ENCODE results near the gene PRDM2. TPM values are rescaled to one million over a fixed set of nuclear protein-coding genes. Genes with fewer than 3 reads are reported as not detected.

PRDM2 gene
- total and polyA plus RNA-seq, 2 donors (not counting 1 experiment from before 2014, with no cell fraction given) = 9.1 to 11.6 TPM

DNA sequence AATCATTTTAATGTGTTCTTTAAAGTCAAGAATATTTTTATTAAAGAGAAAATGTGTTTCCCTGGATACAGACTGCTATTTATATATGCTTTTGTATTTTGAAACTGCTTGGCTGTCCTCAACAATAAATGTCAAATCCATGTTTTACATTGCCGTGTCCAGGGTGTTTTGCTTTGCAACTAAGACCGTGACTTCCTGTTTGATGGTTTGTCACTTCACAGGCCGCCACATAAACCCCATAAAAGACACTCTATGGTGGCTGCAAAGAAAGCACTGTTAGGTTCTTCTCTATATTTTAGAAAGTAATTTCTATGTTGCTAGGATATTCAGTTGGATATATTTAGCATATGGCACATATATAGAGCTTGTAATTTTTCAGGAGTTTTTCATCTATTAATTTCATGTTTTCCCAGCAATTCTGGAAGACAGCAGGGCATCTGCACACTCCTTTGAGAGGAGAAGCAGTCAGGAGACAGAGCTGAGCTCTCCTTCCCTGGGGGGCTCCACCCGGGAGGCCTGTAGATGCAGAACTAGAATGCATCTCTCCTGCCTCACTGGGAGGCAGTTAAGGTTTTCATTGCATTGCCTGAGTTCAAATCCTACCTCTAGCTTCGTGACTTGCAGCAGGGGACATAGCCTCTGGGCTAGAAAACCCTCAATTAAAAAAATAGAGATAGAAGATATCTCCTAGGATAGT is 33.1 kb downstream of the PRDM2 start:
- Histone ChIP-seq H3K79me2 (ENCODE audit: control insufficient read depth, insufficient read depth, low read length) (no peaks in the 10 kb centered on the region), H3K9me3 (ENCODE audit: control insufficient read depth, insufficient read depth, low read depth, low read length) (no peaks in the 10 kb centered on the region), H3K36me3 (ENCODE audit: control insufficient read depth, insufficient read depth, low read length) (no peaks in the 10 kb centered on the region), H3K27me3 (ENCODE audit: control insufficient read depth, insufficient read depth, low read length) (no peaks in the 10 kb centered on the region), H3K4me2 (ENCODE audit: extremely low read depth, insufficient read depth, low read length) (no peak overlapping the region), H3K4me3 (replicated peaks in 1 of 4; ENCODE audit: control extremely low read depth in 1 of 4, insufficient read depth in 1 of 4, low read depth in 3 of 4, low read length in 4 of 4) (no peak overlapping the region), H3K4me1 (ENCODE audit: control insufficient read depth, extremely low read depth, insufficient read depth, low read length) (no peaks in the 10 kb centered on the region), H3K27ac (ENCODE audit: insufficient read depth, low read length) (no peak overlapping the region), H4K20me1 (ENCODE audit: control insufficient read depth, extremely low read depth, insufficient read depth, low read length) (no peaks in the 10 kb centered on the region), H2AFZ (ENCODE audit: low read length) (no peak overlapping the region), H3K9ac (ENCODE audit: insufficient read depth, low read length) (no peak overlapping the region)
- no peak for TF ChIP-seq CTCF (conservative IDR thresholded peaks at IDR 0.05 in 1 of 2, IDR thresholded peaks at IDR 0.05 in 1 of 2; ENCODE audit: low read depth in 1 of 2, low read length in 2 of 2)
- no peak for TF ChIP-seq EZH2 (IDR thresholded peaks at IDR 0.05; ENCODE audit: low read length, missing control alignments)
- DNase-seq (ENCODE audit: low read depth in 2 of 2) = no peak

GRCh38 chr1:13733711-13734110 is 33.7 kb downstream of the PRDM2 start:
- TF ChIP-seq CTCF (conservative IDR thresholded peaks at IDR 0.05 in 1 of 2, IDR thresholded peaks at IDR 0.05 in 1 of 2; ENCODE audit: low read depth in 1 of 2, low read length in 2 of 2) (no peak), EZH2 (IDR thresholded peaks at IDR 0.05; ENCODE audit: low read length, missing control alignments) (no peak)
- Histone ChIP-seq H2AFZ (ENCODE audit: low read length) (no peak overlapping the region), H3K9me3 (ENCODE audit: control insufficient read depth, insufficient read depth, low read depth, low read length) (no peaks in the 10 kb centered on the region), H3K9ac (ENCODE audit: insufficient read depth, low read length) (no peak overlapping the region), H4K20me1 (ENCODE audit: control insufficient read depth, extremely low read depth, insufficient read depth, low read length) (no peaks in the 10 kb centered on the region), H3K27ac (ENCODE audit: insufficient read depth, low read length) (no peak overlapping the region), H3K4me2 (ENCODE audit: extremely low read depth, insufficient read depth, low read length) (no peak overlapping the region), H3K36me3 (ENCODE audit: control insufficient read depth, insufficient read depth, low read length) (no peaks in the 10 kb centered on the region), H3K27me3 (ENCODE audit: control insufficient read depth, insufficient read depth, low read length) (no peaks in the 10 kb centered on the region), H3K4me1 (ENCODE audit: control insufficient read depth, extremely low read depth, insufficient read depth, low read length) (no peaks in the 10 kb centered on the region), H3K79me2 (ENCODE audit: control insufficient read depth, insufficient read depth, low read length) (no peaks in the 10 kb centered on the region), H3K4me3 (replicated peaks in 1 of 4; ENCODE audit: control extremely low read depth in 1 of 4, insufficient read depth in 1 of 4, low read depth in 3 of 4, low read length in 4 of 4) (no peak overlapping the region)
- DNase-seq (ENCODE audit: low read depth in 2 of 2) = no peak

DNA sequence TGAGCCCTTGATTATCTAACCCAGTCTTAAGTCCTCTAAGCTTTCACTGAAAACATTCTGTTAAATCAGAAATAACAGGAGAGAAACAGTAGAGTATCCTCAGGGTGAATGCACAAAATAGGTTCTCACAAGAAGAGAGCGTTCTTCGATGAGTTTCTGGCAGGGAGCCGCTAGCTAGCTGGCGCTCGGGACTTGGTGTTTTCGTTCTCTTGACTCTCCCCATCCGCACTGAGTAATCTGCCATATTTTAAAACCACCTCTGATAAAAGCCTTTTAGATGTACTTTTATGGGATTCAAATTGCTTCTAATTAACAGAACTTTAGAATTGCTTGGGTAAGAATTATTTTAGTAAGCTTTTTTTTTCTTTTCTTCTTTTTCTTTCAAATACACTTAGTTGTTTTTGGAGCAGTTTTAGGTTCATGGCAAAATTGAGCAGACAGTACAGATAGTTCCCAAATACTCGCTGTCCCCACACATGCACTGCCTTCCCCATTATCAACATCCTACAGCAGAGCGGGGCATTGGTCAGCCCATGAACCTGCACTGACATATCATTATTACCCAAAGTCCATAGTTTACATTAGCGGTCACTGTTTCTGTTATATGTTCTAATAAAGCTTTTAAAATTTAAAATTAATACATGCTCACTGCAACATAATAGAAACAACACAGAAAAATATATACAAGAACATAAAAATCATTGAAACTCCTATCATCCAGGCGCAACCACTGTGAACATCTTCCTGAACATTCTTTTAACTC is 35.4 kb downstream of the PRDM2 start:
- Histone ChIP-seq H3K4me3 (replicated peaks in 1 of 4; ENCODE audit: control extremely low read depth in 1 of 4, insufficient read depth in 1 of 4, low read depth in 3 of 4, low read length in 4 of 4) (no peak overlapping the region), H2AFZ (ENCODE audit: low read length) (no peak overlapping the region), H3K36me3 (ENCODE audit: control insufficient read depth, insufficient read depth, low read length) (no peaks in the 10 kb centered on the region), H3K27me3 (ENCODE audit: control insufficient read depth, insufficient read depth, low read length) (no peaks in the 10 kb centered on the region), H3K4me2 (ENCODE audit: extremely low read depth, insufficient read depth, low read length) (no peak overlapping the region), H3K9me3 (ENCODE audit: control insufficient read depth, insufficient read depth, low read depth, low read length) (no peaks in the 10 kb centered on the region), H3K9ac (ENCODE audit: insufficient read depth, low read length) (no peak overlapping the region), H4K20me1 (ENCODE audit: control insufficient read depth, extremely low read depth, insufficient read depth, low read length) (no peaks in the 10 kb centered on the region), H3K4me1 (ENCODE audit: control insufficient read depth, extremely low read depth, insufficient read depth, low read length) (no peaks in the 10 kb centered on the region), H3K79me2 (ENCODE audit: control insufficient read depth, insufficient read depth, low read length) (no peaks in the 10 kb centered on the region), H3K27ac (ENCODE audit: insufficient read depth, low read length) (no peak overlapping the region)
- no peak for DNase-seq (ENCODE audit: low read depth in 2 of 2)
- TF ChIP-seq CTCF (conservative IDR thresholded peaks at IDR 0.05 in 1 of 2, IDR thresholded peaks at IDR 0.05 in 1 of 2; ENCODE audit: low read depth in 1 of 2, low read length in 2 of 2) (no peak), EZH2 (IDR thresholded peaks at IDR 0.05; ENCODE audit: low read length, missing control alignments) (no peak)
